Measurements from ENCODE around the gene LMAN1L. TPM values are rescaled to one million over a fixed set of nuclear protein-coding genes. Genes with fewer than 3 reads are reported as not detected.

The LMAN1L gene
- total RNA-seq, 1 experiment from 2014 or later: not detected

GRCh38 chr15:74856537-74856936 lies 43.9 kb downstream of the LMAN1L start (continued):
- TF ChIP-seq, protein P1, sequence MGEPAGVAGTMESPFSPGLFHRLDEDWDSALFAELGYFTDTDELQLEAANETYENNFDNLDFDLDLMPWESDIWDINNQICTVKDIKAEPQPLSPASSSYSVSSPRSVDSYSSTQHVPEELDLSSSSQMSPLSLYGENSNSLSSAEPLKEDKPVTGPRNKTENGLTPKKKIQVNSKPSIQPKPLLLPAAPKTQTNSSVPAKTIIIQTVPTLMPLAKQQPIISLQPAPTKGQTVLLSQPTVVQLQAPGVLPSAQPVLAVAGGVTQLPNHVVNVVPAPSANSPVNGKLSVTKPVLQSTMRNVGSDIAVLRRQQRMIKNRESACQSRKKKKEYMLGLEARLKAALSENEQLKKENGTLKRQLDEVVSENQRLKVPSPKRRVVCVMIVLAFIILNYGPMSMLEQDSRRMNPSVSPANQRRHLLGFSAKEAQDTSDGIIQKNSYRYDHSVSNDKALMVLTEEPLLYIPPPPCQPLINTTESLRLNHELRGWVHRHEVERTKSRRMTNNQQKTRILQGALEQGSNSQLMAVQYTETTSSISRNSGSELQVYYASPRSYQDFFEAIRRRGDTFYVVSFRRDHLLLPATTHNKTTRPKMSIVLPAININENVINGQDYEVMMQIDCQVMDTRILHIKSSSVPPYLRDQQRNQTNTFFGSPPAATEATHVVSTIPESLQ (CRISPR knock-in tag; IDR thresholded peaks at IDR 0.05): no peak
- TF ChIP-seq USF1 (CRISPR knock-in tag; IDR thresholded peaks at IDR 0.05): no peak
- TF ChIP-seq, protein P2, sequence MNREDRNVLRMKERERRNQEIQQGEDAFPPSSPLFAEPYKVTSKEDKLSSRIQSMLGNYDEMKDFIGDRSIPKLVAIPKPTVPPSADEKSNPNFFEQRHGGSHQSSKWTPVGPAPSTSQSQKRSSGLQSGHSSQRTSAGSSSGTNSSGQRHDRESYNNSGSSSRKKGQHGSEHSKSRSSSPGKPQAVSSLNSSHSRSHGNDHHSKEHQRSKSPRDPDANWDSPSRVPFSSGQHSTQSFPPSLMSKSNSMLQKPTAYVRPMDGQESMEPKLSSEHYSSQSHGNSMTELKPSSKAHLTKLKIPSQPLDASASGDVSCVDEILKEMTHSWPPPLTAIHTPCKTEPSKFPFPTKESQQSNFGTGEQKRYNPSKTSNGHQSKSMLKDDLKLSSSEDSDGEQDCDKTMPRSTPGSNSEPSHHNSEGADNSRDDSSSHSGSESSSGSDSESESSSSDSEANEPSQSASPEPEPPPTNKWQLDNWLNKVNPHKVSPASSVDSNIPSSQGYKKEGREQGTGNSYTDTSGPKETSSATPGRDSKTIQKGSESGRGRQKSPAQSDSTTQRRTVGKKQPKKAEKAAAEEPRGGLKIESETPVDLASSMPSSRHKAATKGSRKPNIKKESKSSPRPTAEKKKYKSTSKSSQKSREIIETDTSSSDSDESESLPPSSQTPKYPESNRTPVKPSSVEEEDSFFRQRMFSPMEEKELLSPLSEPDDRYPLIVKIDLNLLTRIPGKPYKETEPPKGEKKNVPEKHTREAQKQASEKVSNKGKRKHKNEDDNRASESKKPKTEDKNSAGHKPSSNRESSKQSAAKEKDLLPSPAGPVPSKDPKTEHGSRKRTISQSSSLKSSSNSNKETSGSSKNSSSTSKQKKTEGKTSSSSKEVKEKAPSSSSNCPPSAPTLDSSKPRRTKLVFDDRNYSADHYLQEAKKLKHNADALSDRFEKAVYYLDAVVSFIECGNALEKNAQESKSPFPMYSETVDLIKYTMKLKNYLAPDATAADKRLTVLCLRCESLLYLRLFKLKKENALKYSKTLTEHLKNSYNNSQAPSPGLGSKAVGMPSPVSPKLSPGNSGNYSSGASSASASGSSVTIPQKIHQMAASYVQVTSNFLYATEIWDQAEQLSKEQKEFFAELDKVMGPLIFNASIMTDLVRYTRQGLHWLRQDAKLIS (CRISPR knock-in tag; IDR thresholded peaks at IDR 0.05; ENCODE audit: borderline replicate concordance): no peak

- no peaks in the 10 kb centered on the region for H3K4me1 Mint-ChIP-seq
- POLR2A ChIA-PET: no interaction called here
- no peaks in the 10 kb centered on the region for H3K9me3 Mint-ChIP-seq
- peaks cover 4% of the 10 kb centered on the region; the same call in 1 of the 2 replicates for H3K36me3 Mint-ChIP-seq
- H3K27ac Mint-ChIP-seq: no peak overlapping the region; the same call in 1 of the 2 replicates
- CTCF ChIA-PET: interaction anchor here (0.9 to 3.1 kb wide), 6 partner anchors 14 to 100 kb away, joined by 3 to 17 read pairs (median 5); partner anchors contain the start of genes RPP25 and ULK3
- H3K27me3 Mint-ChIP-seq (ENCODE audit: low read depth): no peaks in the 10 kb centered on the region
- no peak for DNase-seq (ENCODE audit: low spot score)
- TF ChIP-seq MXD4 (CRISPR knock-in tag; IDR thresholded peaks at IDR 0.05; ENCODE audit: borderline replicate concordance) (no peak), CREB1 (CRISPR knock-in tag; IDR thresholded peaks at IDR 0.05) (no peak), SOX15 (CRISPR knock-in tag; IDR thresholded peaks at IDR 0.05) (no peak), RELA (CRISPR knock-in tag; IDR thresholded peaks at IDR 0.05; ENCODE audit: borderline replicate concordance) (no peak), ZNF317 (CRISPR knock-in tag; IDR thresholded peaks at IDR 0.05; ENCODE audit: borderline replicate concordance, low read depth) (no peak), TEAD4 (CRISPR knock-in tag; IDR thresholded peaks at IDR 0.05) (no peak), ETV6 (CRISPR knock-in tag; IDR thresholded peaks at IDR 0.05) (no peak), PRDM15 (CRISPR knock-in tag; IDR thresholded peaks at IDR 0.05) (no peak), OVOL2 (CRISPR knock-in tag; IDR thresholded peaks at IDR 0.05; ENCODE audit: borderline replicate concordance) (no peak), TEAD1 (CRISPR knock-in tag; IDR thresholded peaks at IDR 0.05) (no peak), CBFB (CRISPR knock-in tag; IDR thresholded peaks at IDR 0.05; ENCODE audit: low read depth) (no peak), ZNF423 (CRISPR knock-in tag; IDR thresholded peaks at IDR 0.05) (no peak), ATF1 (CRISPR knock-in tag; IDR thresholded peaks at IDR 0.05) (no peak)
- TF ChIP-seq, protein P3, sequence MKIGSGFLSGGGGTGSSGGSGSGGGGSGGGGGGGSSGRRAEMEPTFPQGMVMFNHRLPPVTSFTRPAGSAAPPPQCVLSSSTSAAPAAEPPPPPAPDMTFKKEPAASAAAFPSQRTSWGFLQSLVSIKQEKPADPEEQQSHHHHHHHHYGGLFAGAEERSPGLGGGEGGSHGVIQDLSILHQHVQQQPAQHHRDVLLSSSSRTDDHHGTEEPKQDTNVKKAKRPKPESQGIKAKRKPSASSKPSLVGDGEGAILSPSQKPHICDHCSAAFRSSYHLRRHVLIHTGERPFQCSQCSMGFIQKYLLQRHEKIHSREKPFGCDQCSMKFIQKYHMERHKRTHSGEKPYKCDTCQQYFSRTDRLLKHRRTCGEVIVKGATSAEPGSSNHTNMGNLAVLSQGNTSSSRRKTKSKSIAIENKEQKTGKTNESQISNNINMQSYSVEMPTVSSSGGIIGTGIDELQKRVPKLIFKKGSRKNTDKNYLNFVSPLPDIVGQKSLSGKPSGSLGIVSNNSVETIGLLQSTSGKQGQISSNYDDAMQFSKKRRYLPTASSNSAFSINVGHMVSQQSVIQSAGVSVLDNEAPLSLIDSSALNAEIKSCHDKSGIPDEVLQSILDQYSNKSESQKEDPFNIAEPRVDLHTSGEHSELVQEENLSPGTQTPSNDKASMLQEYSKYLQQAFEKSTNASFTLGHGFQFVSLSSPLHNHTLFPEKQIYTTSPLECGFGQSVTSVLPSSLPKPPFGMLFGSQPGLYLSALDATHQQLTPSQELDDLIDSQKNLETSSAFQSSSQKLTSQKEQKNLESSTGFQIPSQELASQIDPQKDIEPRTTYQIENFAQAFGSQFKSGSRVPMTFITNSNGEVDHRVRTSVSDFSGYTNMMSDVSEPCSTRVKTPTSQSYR (CRISPR knock-in tag; IDR thresholded peaks at IDR 0.05): no peak
- TF ChIP-seq, protein P4, sequence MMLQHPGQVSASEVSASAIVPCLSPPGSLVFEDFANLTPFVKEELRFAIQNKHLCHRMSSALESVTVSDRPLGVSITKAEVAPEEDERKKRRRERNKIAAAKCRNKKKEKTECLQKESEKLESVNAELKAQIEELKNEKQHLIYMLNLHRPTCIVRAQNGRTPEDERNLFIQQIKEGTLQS (CRISPR knock-in tag; conservative IDR thresholded peaks at IDR 0.05): no peak
- TF ChIP-seq, protein P5, sequence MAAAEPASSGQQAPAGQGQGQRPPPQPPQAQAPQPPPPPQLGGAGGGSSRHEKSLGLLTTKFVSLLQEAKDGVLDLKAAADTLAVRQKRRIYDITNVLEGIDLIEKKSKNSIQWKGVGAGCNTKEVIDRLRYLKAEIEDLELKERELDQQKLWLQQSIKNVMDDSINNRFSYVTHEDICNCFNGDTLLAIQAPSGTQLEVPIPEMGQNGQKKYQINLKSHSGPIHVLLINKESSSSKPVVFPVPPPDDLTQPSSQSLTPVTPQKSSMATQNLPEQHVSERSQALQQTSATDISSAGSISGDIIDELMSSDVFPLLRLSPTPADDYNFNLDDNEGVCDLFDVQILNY (CRISPR knock-in tag; IDR thresholded peaks at IDR 0.05): no peak
- TF ChIP-seq, protein P6, sequence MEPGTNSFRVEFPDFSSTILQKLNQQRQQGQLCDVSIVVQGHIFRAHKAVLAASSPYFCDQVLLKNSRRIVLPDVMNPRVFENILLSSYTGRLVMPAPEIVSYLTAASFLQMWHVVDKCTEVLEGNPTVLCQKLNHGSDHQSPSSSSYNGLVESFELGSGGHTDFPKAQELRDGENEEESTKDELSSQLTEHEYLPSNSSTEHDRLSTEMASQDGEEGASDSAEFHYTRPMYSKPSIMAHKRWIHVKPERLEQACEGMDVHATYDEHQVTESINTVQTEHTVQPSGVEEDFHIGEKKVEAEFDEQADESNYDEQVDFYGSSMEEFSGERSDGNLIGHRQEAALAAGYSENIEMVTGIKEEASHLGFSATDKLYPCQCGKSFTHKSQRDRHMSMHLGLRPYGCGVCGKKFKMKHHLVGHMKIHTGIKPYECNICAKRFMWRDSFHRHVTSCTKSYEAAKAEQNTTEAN (CRISPR knock-in tag; IDR thresholded peaks at IDR 0.05): no peak
- no peak for ATAC-seq
- no peak overlapping the region for H3K4me3 Mint-ChIP-seq
Observed at GRCh38 chr15:74857082-74857655, 44.5 kb downstream of the LMAN1L start.
